ENCODE data around the gene MROH8. TPM values are rescaled to one million over a fixed set of nuclear protein-coding genes. Genes with fewer than 3 reads are reported as not detected.
"Not testable (repeated sequence)": the region's sequence is repeated elsewhere in the genome, so short reads cannot be mapped to it uniquely, and the experiment has no call there.

MROH8 gene
- total and polyA plus RNA-seq, 2 experiments from 2014 or later, result 3.7 to 3.9 TPM

GRCh38 chr20:37154684-37155298, 24.6 kb downstream of the MROH8 start:
- no peak for TF ChIP-seq EZH2 (IDR thresholded peaks at IDR 0.05; ENCODE audit: borderline replicate concordance)
- no peak for TF ChIP-seq CTCF (IDR thresholded peaks at IDR 0.05; ENCODE audit: poor library complexity)
- no peak for TF ChIP-seq EZH2phosphoT487 (IDR thresholded peaks at IDR 0.05; ENCODE audit: low read depth, severe bottlenecking, unreplicated experiment)
- no peak for DNase-seq (ENCODE audit: low spot score)
- H3K4me3 ChIP-seq, result no peak overlapping the region
- no peak overlapping the region for H3K4me2 ChIP-seq
- no peaks in the 10 kb centered on the region for H3K27me3 ChIP-seq
- WGBS (ENCODE audit: low lambda C conversion rate, missing lambda C conversion rate), result 90% methylated on average over 6 of the region's 6 CpGs
- H4K20me1 ChIP-seq (ENCODE audit: insufficient read depth, poor library complexity, severe bottlenecking), result no peaks in the 10 kb centered on the region
- no peak overlapping the region for H2AFZ ChIP-seq
- no peaks in the 10 kb centered on the region for H3K9me2 ChIP-seq (replicated peaks; ENCODE audit: insufficient read depth)
- no peak overlapping the region for H3K27ac ChIP-seq
- no peaks in the 10 kb centered on the region for H3K36me3 ChIP-seq (replicated peaks; ENCODE audit: insufficient read depth, low read depth)
- no peaks in the 10 kb centered on the region for H3K79me2 ChIP-seq
- no peaks in the 10 kb centered on the region for H3K9me3 ChIP-seq (ENCODE audit: low read depth)
- no peaks in the 10 kb centered on the region for H3K4me1 ChIP-seq (ENCODE audit: insufficient read depth)

GRCh38 chr20:37152284-37152683, 27.1 kb downstream of the MROH8 start:
- Histone ChIP-seq H3K36me3 (replicated peaks; ENCODE audit: insufficient read depth, low read depth) (no peaks in the 10 kb centered on the region), H3K79me2 (no peaks in the 10 kb centered on the region), H3K4me2 (no peak overlapping the region), H3K4me3 (no peak overlapping the region), H4K20me1 (ENCODE audit: insufficient read depth, poor library complexity, severe bottlenecking) (no peaks in the 10 kb centered on the region), H3K27me3 (no peaks in the 10 kb centered on the region), H3K4me1 (ENCODE audit: insufficient read depth) (no peaks in the 10 kb centered on the region), H3K9me3 (ENCODE audit: low read depth) (no peaks in the 10 kb centered on the region), H3K27ac (no peak overlapping the region), H3K9me2 (replicated peaks; ENCODE audit: insufficient read depth) (no peaks in the 10 kb centered on the region), H2AFZ (no peak overlapping the region)
- no peak for TF ChIP-seq EZH2phosphoT487 (IDR thresholded peaks at IDR 0.05; ENCODE audit: low read depth, severe bottlenecking, unreplicated experiment)
- TF ChIP-seq CTCF (IDR thresholded peaks at IDR 0.05; ENCODE audit: poor library complexity), result no peak
- no peak for TF ChIP-seq EZH2 (IDR thresholded peaks at IDR 0.05; ENCODE audit: borderline replicate concordance)
- WGBS (ENCODE audit: low lambda C conversion rate, missing lambda C conversion rate), result 90% methylated on average over 7 of the region's 7 CpGs
- no peak for DNase-seq (ENCODE audit: low spot score)

GRCh38 chr20:37151529-37151928, 27.8 kb downstream of the MROH8 start:
- WGBS (ENCODE audit: low lambda C conversion rate, missing lambda C conversion rate), result 64% methylated on average over 2 of the region's 4 CpGs
- DNase-seq (ENCODE audit: low spot score), result no peak
- H3K9me3 ChIP-seq (ENCODE audit: low read depth), result no peaks in the 10 kb centered on the region

GRCh38 chr20:37150864-37151263, 28.5 kb downstream of the MROH8 start:
- H3K9me3 ChIP-seq (ENCODE audit: low read depth); H3K27me3 ChIP-seq: not testable (repeated sequence)
- 96% methylated on average over 5 of the region's 33 CpGs for WGBS (ENCODE audit: low lambda C conversion rate, missing lambda C conversion rate)

More at GRCh38 chr20:37151529-37151928, 27.8 kb downstream of the MROH8 start:
- Histone ChIP-seq H3K27me3 (no peaks in the 10 kb centered on the region), H3K79me2 (no peaks in the 10 kb centered on the region), H3K36me3 (replicated peaks; ENCODE audit: insufficient read depth, low read depth) (no peaks in the 10 kb centered on the region), H3K4me2 (no peak overlapping the region), H3K4me1 (ENCODE audit: insufficient read depth) (no peaks in the 10 kb centered on the region), H3K4me3 (no peak overlapping the region), H2AFZ (no peak overlapping the region), H3K27ac (no peak overlapping the region), H3K9me2 (replicated peaks; ENCODE audit: insufficient read depth) (no peaks in the 10 kb centered on the region), H4K20me1 (ENCODE audit: insufficient read depth, poor library complexity, severe bottlenecking) (no peaks in the 10 kb centered on the region)
- TF ChIP-seq CTCF (IDR thresholded peaks at IDR 0.05; ENCODE audit: poor library complexity), result no peak
- no peak for TF ChIP-seq EZH2 (IDR thresholded peaks at IDR 0.05; ENCODE audit: borderline replicate concordance)
- TF ChIP-seq EZH2phosphoT487 (IDR thresholded peaks at IDR 0.05; ENCODE audit: low read depth, severe bottlenecking, unreplicated experiment), result no peak

More at GRCh38 chr20:37150864-37151263, 28.5 kb downstream of the MROH8 start:
- H2AFZ ChIP-seq; H3K4me1 ChIP-seq (ENCODE audit: insufficient read depth); DNase-seq (ENCODE audit: low spot score); H3K9me2 ChIP-seq (replicated peaks; ENCODE audit: insufficient read depth); H3K79me2 ChIP-seq; H4K20me1 ChIP-seq (ENCODE audit: insufficient read depth, poor library complexity, severe bottlenecking); H3K36me3 ChIP-seq (replicated peaks; ENCODE audit: insufficient read depth, low read depth); H3K4me2 ChIP-seq; H3K4me3 ChIP-seq; H3K27ac ChIP-seq: not testable (repeated sequence)
